CD4-positive, alpha-beta T cell treated with Interleukin-6 for 4 hours (primary cell): ENCODE data around the gene FSTL3.
"Not testable (repeated sequence)": the region's sequence is repeated elsewhere in the genome, so short reads cannot be mapped to it uniquely, and the experiment has no call there.

Experiments
- DNase-seq: peaks from one replicate; pipeline ENCODE4 v3.0.0-alpha.2; 2020; ENCODE audit warnings: mixed read lengths

Gene FSTL3

DNA sequence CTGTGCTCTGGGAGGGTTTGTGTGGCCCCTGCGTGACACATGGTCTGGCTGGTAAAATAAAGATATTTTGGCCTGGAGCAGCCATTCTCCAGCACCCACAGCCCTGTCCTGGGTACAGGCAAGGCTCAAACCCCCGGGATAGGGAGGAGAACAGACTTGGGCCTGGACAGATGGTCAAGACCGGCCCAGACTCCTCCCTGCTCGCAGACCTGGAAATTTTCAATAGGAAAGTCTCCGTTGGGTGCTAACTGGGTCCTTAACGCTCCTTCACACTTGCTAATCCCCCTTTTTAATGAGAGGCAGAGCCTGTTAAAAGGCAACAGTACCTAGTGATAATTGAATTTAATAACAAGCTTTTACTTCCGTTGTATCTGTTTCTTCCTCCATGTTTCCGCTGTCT is 35.1 kb downstream of the FSTL3 start:
- no peak for DNase-seq

DNA sequence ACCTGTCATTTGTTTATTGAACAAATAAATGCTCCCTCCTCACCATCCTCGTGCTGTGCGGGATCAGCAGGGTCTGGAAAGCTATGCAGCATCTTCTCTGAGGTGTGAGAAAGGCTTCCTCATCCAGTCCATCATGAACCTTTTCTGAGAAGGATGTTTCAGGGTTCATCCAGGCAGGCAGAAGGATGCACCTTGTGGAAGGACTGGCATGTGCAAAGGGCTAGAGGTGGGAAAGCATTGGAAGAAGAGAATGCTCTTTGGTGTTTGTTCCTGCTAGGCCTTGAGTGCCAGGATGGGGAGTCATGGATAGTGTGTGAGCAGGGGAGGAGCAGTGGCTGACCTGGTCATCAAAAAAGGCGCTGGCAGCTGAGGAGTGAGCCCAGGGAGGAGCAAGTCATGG is 39.2 kb downstream of the FSTL3 start:
- DNase-seq = no peak

DNA sequence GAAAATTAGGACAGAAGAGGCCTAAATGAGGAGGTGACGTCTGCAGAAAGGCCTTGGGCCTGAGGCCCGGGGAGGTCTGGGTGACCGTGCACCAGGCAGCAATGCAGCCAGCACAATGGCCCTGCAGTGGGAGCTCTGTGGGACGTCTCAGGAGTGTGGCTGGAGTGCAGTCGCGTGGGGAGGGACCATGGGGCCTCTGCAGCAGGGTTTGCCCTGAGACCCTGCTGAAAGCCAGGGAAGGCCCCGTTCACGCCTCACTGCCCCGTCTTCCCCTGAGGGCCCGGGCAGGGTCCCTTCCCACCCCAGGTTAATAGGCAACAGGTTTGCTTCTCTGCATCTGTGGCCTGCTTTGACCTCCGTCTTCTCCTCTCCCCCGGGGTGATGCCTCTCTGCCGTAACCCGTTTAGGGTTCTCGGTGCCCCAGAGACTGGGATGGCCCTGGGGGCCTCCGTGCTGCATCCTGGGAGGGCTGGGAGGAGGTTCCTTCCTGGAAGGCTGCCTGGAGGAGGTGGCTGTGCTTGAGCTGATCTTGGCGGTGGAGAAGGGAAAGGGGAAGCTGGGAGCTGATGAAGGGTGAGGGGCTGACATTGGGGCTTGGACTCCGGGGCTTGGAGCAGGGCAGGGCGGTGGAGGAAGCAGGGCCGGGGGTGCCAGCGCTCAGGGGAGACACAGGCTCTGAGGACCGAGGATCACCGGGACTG is 42.2 kb downstream of the FSTL3 start:
- no peak for DNase-seq

DNA sequence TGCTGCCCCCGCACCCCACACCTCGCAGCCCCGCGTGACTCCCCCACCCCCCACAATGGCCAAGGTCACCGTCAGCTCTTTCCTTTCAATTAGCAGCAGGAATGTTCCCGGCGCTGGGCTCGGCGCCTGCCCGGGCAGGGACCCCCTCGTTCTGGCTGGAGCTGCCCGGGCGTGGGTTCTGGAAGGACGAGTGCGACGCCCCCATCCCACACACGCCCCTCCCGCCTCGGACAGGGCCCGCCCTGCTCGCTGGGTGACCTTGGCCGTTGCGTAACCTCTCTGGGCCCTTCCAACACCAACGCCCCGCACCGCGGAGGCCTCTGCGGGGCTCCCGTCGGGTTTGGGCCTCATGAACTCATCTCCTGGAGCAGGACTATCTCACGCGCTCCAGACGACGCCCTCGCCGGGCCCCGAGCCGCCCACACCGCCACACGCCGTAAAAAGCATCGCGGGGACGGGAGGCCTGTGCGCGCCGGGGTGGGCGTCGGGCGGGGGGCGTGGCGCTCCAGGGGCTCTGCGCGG is 42.9 kb downstream of the FSTL3 start:
- DNase-seq = no peak

DNA sequence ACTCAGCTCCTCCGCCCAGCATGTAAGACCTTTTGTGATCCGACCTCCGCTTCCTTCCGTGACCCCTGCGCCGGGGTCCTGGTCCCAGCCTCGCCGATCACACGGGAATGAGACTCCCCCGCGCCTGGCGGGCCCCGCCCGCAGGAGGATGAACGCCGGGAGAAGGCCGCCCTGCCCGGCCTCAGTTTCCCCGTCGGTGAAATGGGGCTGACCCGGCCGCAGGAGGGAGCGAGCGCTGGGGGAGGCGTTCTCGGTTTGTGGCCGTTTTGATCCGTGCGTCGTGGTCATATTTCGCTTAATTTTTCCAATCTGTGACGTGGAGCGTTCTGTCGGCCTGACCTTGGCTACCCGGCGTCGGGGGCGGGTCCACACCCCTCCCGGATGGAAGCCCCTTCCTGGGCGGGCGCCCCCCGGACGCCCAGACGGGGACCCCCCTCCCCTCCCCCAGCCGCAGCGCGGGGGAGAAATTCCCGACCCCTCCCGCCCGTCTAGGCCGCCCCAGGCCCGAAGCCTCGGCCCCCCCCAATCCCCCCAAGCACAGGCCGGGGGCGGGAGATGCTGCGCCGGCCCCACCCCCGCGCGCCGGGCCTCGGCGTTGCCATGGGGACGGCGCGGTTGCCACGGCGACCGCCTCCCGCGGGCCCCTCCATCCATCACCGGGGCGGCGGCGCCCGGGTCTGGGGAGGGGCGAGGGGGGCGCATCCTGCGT is 43.6 kb downstream of the FSTL3 start:
- no peak for DNase-seq

DNA sequence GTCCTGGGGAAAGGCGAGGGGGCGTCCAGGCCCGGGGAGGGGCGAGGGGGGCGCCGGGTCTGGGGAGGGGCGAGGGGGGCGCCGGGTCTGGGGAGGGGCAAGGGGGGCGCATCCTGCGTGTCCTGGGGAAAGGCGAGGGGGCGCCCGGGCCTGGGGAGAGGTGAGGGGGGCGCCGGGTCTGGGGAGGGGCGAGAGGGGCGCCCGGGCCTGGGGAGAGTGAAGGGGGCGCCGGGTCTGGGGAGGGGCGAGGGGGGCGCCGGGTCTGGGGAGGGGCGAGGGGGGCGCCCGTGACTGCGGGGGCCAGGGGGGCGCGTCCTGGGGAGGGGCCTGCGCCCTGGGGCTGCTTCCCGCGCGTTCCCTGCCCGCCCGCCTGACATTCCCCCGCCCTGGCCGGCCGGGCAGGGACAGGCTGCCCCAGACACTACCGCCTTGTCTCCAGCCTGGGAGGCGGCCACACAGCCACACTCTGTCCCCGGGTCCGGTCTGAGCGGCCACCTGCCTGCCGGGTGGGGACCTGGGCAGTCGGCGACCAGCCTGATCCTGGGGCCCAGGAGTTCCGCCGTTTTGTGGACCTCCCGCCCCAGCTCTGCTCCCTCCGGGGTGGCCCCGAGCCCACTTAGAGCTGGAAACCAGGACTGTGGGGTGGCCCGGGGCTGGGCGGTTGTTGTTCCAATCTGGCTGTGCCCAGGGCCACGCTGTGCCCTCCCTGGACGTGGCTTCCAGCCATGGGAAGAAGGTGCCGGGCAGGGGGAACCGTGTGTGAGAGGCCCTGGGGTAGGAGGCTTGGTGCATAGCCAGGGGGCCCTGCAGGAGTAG is 44.4 kb downstream of the FSTL3 start:
- DNase-seq = no peak

DNA sequence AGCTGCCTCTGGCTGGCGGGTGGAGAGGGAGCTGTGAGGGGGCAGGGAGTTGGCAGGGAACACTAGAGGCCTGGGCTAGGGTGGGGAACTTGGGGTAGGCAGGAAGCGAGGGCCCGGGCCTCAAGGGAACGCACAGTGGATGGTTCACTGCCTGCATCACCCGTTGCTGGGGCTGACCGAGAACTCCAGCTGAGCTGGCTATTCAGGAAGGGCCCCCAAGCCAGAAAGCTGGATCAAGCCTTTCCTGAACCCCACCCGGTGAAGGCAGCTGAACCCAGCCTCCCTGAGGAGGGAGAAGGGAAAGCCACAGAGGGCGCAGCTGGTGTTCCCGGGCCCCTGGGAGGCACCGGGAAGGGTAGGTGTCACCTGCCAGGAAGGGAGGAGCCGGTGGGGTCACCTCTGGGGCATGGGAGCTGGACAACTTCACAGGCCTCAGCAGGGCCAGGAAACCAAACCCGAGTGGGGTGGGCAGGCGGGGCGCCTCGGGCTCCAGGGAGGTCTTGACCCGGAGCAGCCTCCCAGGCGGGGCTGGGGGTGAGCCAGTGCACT is 46.4 kb downstream of the FSTL3 start:
- no peak for DNase-seq

DNA sequence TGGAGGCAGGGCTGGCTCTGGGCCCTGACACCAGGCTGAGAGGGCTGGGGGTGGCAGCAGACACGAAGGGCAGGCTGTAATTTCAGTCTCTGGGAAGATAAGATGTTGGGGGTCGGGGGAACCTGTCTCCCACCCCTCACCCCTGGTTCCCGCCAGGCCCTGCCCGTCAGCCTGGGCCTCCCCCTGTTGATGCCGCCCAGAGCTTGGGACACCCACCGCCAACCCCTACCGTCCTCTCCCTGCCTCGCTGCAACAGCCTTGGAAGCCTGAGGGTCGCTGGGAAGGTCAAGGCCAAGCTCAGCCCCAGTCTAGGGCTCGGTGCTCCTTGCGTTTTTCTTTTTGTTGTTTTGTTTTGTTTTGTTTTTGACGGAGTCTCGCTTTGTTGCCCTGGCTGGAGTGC is 47.1 kb downstream of the FSTL3 start:
- DNase-seq = no peak

DNA sequence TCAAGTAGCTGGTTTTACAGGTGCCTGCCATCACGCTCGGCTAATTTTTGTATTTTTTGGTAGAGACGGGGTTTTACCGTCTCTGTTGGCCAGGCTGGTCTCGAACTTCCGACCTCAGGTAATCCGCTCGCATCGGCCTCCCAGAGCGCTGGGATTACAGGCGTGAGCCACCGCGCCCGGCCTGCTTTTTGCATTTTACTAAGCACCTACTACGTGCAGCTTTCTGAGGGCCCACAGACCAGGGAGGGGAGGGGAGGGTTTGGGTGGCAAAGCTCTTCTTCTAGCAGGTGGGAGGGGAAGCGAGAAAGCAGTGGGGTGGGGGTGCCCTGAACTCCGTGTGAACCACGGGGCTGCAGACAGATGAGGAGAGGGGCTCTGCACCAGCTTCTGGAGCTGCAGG is 47.5 kb downstream of the FSTL3 start:
- no peak for DNase-seq

DNA sequence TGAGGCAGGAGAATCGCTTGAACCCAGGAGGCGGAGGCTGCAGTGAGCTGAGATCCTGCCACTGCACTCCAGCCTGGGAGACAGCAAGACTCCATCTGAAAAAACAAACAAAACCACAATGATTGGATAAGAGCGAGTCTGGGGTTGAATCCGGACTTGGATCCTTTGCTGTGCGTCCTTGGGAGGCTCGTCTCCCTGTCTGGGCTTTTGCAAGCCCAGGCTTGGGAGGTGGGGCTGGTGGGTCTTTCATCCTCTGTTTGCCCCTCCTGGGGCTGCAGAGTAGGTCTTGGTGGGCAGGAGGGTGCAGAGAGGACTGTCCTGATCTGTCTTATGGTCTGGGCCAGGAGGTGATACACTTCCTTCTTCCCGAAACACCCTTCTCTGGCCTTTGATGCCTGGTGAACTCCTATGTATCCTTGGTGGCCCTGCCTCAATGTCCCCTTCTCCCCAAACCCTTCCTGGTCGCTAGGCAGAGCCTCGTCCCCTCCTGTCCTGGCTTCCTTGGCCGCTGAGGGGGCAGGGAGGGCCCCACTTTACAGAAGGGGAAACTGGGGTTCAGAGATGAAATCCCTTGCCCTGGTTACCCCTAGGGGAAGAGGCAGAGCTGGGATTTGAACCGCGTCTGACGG is 49.4 kb downstream of the FSTL3 start:
- DNase-seq = no peak

DNA sequence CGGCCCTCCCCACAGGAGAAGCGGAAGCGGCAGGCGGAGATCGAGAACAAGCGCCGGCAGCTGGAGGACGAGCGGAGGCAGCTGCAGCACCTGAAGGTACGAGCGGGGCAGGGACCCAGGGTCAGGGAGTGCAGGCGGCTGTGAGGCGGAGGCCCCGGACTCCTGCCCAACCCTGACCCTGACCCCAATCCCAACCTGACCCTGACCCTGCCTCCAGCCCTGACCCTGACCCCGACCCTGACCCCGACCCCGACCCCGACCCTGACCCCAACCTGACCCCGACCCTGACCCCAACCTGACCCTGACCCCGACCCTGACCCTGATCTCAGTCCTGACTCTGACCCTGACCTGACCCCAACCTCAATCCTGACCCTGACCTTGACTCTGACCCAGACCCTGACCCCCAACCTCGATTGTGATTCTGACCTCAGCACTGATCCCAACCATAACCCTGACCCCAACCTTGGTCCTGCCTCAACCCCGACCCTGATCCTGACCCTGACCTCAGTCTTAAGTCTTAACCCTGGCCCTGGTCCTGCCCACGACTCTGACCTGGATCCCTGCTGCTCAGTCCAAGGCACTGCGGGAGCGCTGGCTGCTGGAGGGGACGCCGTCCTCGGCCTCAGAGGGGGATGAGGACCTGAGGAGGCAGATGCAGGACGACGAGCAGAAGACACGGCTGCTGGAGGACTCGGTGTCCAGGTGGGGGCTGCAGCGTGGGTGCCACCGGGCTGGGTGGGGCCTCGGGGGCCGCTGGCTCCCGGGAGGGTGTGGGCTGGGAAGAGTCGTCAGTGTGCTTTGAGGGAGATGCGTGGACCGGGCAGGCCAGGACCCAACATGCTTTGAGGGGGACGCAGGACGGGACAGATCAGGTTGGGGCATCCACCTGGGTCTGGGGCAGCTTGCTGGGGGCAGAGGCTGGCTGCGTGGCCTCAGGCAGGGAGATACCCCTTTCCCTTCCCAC is 51.1 kb downstream of the FSTL3 start:
- no peak for DNase-seq

DNA sequence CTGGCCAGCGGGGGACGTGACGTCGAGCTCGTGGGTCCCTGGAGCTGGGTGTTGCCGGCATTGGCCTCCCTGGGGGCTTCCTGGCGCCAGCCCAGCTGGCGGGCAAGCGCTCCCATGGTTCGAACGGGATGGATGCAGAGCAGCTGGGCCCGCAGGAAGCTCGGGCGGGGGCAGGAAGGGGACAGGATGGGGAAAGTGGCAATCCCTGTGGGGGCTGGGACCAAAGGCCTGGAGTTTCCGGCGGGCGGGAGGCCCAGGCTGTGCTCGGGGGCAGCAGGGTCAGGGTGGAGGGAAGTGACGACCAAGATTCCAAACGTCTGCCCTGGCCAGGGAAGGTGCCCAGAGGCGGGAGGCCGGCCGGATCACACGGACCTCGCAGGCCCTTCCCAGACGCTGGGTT is 51.8 kb downstream of the FSTL3 start:
- DNase-seq = no peak

DNA sequence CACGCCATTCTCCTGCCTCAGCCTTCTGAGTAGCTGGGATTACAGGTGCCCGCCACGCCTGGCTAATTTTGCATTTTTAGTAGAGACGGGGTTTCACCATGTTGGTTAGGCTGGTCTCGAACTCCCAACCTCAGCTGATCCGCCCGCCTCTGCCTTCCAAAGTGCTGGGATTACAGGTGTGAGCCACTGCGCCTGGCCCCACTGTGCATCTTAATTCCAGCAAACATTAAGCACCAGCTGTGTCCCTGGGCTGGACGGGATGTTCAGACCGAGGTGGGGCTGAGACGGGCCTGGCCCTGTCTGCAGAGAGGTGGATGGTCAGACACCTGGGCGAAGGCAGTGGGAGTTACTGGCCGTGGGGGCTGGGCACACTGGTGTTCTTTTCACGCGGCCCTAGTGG is 53.4 kb downstream of the FSTL3 start:
- DNase-seq = not testable (repeated sequence)

DNA sequence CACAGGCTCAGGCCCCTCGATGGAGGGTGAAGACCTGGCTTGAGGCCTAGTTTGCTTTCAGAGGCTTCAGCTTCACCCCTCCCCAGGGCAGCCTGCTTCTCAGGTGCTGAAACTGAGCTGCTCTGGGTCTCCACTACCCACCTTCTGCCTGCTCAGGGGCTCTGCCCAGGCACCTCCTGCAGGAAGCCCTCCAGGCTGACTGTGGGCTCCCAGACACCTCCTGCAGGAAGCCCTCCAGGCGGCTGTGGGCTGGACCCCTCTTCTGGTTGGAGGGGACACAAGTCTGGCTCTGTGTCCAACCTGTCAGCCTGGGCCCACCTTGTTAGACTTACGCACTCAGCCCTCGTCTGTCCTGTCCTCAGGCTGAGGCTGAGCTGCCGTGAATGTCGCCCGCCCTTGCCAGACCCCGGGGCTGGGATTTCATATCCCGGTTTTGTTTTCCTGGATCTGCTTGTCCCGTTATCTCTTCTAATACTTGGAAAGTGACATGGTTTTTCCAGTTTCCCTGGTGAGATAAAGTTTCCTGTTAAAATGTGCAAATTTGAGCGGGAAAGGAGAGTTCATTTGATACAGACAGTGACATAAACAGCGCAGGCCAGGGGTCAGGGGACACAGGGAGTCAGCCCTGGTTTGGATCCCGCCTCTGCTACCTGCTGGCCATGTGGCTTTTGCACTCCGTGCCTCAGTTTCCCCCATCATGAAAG is 53.9 kb downstream of the FSTL3 start:
- DNase-seq = no peak

DNA sequence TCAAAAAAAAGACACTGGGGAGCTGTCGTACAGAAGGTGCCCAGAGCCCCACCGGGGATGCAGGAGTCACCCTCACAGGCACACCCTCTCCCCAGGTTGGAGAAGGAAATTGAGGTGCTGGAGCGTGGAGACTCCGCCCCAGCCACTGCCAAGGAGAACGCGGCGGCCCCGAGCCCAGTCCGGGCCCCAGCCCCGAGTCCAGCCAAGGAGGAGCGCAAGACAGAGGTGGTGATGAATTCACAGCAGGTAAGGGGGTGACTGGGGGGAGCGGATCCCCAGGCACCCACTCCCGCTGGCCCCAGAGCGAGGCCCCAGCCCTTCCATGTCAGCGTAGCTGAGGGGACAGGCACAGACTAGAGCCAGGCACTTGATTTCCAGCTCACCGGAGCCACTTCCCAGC is 54.8 kb downstream of the FSTL3 start:
- DNase-seq = no peak

DNA sequence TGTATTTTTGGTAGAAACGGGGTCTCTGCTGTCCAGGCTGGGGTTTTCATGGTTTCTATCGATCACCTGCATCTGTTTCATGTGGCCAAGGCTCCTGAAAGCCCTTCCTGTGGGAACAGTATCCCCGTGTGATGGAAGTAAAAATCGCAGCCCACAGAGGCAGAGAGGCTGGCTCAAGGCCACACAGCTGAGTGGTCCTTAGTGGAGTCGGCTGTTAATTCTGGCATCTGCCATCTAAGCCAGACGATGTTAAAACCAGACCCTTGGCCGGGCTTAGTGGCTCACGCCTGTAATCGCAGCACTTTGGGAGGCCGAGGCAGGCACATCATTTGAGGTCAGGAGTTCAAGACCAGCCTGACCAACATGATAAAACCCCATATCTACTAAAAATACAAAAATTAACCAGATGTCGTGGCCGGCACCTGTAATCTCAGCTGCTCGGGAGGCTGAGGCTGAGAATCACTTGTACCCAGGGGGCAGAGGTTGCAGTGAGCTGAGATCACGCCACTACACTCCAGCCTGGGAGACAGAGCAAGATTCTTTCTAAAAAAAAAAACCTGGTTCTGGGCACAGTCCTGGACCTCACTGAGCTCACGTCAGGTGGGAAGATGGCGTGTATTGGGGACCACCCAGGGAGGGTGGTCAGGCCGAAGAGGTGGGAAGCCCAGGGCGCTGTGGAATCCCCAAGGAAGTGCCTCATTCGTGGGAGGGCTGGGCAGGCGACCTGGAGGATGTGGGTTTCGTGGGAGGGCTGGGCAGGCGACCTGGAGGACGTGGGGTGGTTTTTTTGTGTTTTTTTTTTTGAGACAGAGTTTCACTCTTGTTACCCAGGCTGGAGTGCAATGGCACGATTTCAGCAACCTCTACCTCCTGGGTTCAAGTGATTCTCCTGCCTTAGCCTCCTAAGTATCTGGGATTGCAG is 56.2 kb downstream of the FSTL3 start:
- no peak for DNase-seq
